DND-41 (cell line): ENCODE measurements around the gene APOC1.

Source experiments
- CTCF ChIP-seq: IDR thresholded peaks from 2 replicates; pipeline ENCODE4 v1.5.1; 2012; ENCODE audit warnings: borderline replicate concordance, low read length, moderate library complexity, mild to moderate bottlenecking; ENCODE audit not compliant: poor library complexity, severe bottlenecking; ENCODE audit errors: extremely low read depth
- EZH2 ChIP-seq: IDR thresholded peaks from 3 replicates; pipeline ENCODE4 v1.6.1; 2012; ENCODE audit warnings: borderline replicate concordance, low read depth, mild to moderate bottlenecking, moderate library complexity, low read length, inconsistent platforms; ENCODE audit not compliant: severe bottlenecking

GRCh38 chr19:44961821-44962220, 47.4 kb downstream of the APOC1 start:
- no peak for TF ChIP-seq CTCF
- TF ChIP-seq EZH2 = no peak
